T-helper 2 cell treated with Interferon-gamma antibody and Interleukin-4, amounts not matched to agents 100 ng/mL and 5 ng/mL, for 36 hours (primary cell): Measurements from ENCODE around the gene DCAF11. TPM values are rescaled to one million over a fixed set of nuclear protein-coding genes. Genes with fewer than 3 reads are reported as not detected.

Source experiments
- intact Hi-C: fragments of 100-400 bp; cut with micrococcal nuclease; formaldehyde crosslinking; loops from one replicate; pipeline ENCODE4 v1.15.1; 2023
- total RNA-seq: library from RNA; stranded (reverse); gene quantifications from 2 replicates; pipeline ENCODE4 v1.2.3, GENCODE V29; 2022

Gene DCAF11
- total RNA-seq, 1 donor from 2014 or later: 81.8 TPM

- intact Hi-C loops: no loop called here
Measured at GRCh38 chr14:24078146-24078545, 36.4 kb upstream of the DCAF11 start.

DNA sequence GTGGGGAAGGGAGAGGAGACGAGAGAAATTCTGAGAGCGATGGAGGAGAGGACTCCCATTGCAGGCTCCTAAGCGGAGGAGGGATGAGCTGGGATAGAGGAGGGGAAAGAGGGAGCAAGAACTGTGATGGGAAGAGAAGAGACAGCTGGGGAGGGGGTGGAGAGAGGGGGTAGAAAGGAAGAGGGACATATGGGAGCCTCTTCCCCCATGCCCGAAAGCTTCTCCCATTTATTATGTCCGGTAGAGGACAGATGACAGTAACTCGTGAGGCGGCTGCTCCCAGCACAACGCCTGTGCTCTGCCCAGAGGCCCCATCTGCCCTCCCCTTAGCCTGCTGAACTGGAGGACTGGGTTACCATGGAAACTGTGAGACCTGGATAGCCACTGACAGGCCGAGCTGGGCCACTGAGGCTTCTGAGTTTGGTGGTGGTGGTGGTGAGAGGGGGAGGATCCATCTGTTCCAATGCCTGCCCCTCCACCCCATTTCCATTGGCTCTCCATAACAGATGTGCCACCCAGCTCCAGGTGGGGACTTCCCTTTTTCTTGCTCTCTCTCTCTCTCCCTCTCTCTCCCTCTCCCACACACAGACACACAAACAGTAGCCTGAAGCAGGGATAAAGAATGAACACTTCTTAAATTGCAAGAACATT, 35.0 kb upstream of the DCAF11 start:
- intact Hi-C loops: loop anchor here (2.0 kb wide), 1 partner anchor 35 kb away; the partner anchor contains the start of genes DCAF11 and NRL

DNA sequence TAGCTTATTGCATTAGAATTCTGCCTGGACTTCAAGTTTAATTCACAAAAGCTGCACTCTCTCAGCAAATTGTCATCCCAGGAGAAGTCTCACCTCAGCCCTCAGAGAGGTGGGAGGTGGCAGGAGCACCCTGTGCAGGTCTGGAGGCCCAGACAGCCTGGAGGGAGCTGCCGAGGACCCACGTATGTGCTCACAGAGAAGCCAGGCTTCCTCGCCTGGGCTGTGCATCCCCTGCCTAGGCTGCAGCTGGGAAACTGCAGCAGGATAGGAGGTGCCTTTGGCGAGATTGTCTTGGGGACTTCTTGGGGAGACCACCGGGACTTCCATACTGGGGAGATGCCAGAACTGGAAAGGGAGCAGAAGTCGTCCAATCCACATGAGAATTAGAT, 34.4 kb upstream of the DCAF11 start:
- intact Hi-C loops: loop anchor here (2.0 kb wide), 1 partner anchor 35 kb away; the partner anchor contains the start of genes DCAF11 and NRL

DNA sequence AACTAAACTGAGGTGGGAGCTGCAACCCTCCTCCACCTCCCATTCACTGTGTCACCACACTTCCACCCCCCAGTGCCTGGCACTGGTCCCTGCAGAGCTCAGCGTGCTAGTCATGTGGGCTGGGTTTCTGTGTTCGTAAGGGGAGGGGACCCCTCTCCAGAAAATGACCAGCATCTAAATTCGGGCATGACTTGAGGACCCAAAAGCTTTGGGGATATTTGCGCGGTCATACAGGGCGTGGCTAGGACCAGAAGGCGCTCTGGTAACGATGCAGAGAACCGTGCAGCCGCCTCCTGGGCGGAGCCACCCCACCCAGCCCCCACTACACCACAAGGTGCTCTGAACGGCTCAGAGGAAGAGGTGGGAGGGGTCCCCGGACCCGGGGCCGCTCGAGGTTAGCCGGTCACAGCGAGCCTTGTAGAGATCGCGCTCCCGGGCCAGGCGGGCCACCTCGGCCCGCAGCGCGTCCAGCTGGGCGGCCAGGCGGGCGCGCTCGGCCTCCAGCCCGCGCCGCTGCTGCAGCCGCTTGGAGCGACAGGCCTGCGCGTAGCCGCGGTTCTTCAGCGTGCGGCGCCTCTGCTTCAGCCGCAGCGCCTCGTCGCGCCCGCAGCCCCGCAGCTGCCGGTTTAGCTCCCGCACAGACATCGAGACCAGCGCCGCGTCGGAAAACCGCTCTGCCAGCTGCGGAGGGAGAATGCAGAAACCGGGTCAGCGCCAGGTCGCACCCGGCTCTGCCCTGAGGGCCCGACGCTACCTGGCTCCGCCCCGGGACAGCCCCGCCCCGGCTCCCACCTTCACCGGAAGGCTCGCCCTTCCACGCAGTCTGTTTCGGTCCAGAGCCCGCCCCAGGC, 33.5 kb upstream of the DCAF11 start:
- intact Hi-C loops: loop anchor here (1.0 to 2.0 kb wide), 4 partner anchors 9 to 65 kb away; partner anchors contain the start of genes DCAF11, NRL, PCK2 and PSME2

DNA sequence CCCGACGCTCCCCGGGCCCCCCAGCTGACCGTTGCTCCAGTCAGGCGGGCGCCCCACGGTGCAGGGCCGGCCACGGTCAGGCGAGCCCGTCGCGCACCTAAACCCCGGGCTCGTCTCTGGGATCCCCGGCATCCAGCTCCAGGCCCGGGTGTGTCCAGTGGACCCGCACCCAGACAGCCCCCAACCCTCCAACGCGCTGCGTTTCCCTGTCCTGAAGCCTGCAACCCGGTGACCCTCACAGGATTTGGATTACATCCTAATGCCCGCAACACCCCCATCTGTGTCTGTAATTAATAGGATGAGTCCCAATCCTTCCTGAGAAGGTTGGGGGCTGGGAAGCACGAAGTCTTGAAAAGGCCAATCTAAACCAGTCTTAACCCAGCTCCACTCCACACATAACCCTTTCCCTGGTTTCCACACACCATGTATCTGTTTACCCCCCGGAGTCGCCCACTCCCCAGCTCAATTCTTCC, 32.8 kb upstream of the DCAF11 start:
- intact Hi-C loops: loop anchor here (1.0 to 2.0 kb wide), 4 partner anchors 9 to 65 kb away; partner anchors contain the start of genes DCAF11, NRL, PCK2 and PSME2

DNA sequence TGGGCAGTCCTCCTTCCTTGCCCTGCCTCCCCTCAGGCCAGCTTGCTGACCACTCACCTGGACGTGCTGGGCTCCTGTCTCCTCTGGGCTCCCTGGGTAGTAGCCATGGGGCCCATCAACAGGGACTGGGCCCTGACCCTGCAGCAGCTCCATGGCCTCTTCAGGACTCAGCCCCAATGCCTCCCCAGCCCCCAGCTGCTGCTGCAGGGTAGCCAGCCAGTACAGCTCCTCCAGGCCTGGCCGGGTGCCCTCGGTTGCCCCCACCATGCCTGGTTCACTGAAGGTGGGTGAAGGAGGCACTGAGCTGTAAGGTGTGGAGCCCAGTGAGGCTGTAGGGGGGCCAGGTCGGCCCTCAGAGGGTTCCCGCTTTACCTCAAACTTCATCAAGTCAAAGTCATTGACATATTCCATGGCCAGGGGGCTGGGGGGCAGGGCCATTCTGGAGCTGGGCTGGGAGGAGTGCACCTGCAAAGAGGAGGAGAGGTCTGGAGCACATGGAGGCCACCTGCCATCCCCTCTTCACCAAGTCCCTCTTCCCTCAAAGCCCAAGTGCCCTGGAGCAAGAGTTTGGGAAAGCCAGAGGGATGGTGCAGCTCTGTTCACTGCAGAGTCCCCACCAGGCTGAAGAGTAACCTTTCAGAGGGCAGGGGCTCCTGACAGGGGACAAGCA, 32.0 kb upstream of the DCAF11 start:
- intact Hi-C loops: no loop called here

GRCh38 chr14:24083462-24083861, 31.1 kb upstream of the DCAF11 start:
- intact Hi-C loops: no loop called here

GRCh38 chr14:24084440-24084839, 30.1 kb upstream of the DCAF11 start:
- intact Hi-C loops: no loop called here

GRCh38 chr14:24085215-24085614, 29.4 kb upstream of the DCAF11 start:
- intact Hi-C loops: no loop called here

GRCh38 chr14:24086193-24086955, 28.2 kb upstream of the DCAF11 start:
- intact Hi-C loops: no loop called here

- intact Hi-C loops: no loop called here
Measured at GRCh38 chr14:24087004-24087403, 27.6 kb upstream of the DCAF11 start.

- intact Hi-C loops: no loop called here
Measured at GRCh38 chr14:24088095-24088494, 26.5 kb upstream of the DCAF11 start.

DNA sequence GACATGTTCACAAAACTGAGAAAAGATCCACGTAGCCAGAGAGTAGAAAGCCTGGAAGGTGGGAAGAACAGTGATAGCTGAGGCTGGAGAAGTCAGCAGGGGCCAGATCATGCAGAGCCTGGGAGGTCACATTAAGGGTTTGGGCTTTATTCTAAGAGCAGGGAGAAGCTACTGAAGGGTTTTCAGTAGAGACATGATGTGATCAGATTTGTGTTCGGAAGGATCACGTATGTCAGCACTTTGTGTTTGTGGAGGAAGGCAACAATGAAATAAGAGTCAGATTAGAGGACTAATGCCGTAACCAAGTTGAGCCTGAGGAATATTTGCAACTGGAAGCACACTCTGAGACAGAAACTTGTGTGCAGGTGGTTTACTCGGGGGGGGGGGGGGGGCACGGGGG, 24.7 kb upstream of the DCAF11 start:
- intact Hi-C loops: loop anchor here (1.0 to 10.0 kb wide), 5 partner anchors 9 to 535 kb away; partner anchors contain the start of genes DHRS4L2, THTPA and ZFHX2

GRCh38 chr14:24092110-24092504, 22.5 kb upstream of the DCAF11 start:
- intact Hi-C loops: loop anchor here (5.0 to 10.0 kb wide), 2 partner anchors 105 to 537 kb away; partner anchors contain the start of genes DHRS4L2, THTPA and ZFHX2

DNA sequence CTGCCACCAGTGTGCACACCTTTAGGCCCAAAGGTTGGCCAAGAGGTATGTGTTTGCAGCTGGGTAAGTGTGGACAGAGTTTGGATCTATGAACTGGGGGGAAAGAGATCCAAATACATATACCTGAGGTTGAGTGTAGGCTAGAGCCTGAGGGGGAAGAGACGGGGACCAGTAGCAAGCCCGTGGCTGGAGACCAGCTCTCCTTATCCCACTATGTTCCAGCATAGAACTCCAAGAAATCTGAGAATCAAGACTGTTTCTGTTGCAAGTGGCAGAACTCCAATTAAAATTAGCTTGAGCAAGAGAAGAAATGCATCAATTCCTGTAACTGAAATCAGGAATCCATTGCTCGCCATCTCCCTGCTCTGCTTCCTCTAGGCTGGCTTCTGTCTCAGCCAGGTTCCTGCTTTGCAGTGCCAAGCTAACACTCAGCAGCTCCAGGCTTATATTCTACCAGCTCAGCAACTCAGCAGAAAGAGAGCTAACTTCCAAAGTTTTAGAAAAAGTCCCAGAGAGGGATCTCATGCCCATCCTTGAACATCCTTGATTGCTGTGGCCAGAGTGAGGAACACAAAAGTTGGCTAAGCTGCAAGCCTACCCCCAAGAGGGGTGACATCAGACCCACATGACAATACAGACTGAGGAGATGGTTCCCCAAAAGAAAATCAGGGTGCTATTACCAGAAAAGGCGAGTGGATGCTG, 21.9 kb upstream of the DCAF11 start:
- intact Hi-C loops: loop anchor here (5.0 to 10.0 kb wide), 2 partner anchors 105 to 538 kb away; partner anchors contain the start of genes DHRS4L2, THTPA and ZFHX2

DNA sequence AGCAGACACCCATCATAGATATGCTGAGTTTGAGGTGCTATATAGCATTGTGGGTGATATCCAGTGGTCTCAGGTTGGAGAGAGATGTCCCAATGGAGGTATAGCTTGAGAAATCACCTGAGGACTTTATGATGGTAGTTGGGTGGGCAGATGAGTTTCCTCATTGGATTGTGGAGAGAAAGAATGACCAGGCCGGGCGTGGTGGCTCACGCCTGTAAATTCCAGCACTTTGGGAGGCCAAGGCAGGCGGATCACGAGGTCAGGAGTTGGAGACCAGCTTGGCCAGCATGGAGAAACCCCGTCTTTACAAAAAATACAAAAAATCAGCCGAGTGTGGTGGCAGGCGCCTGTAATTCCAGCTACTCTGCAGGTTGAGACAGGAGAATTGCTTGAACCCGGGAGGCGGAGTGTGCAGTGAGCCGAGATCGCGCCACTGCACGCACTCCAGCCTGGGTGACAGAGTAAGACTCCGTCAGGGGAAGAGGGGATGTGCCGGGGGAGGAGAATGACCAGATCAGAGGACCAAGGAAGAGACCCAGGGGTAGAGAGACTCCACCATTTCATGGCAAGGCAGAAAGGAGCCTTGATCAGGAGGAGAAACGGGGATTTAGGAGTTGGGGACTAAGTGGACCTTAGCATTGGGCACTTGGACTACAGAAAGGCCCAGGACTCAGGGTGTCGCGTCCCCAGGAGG, 21.2 kb upstream of the DCAF11 start:
- intact Hi-C loops: loop anchor here (5.0 to 10.0 kb wide), 2 partner anchors 106 to 539 kb away; partner anchors contain the start of genes DHRS4L2, THTPA and ZFHX2

GRCh38 chr14:24093901-24094840, 20.4 kb upstream of the DCAF11 start, which contains the start of gene PCK2:
Gene PCK2 (plus strand): TSS chr14:24094311. CDS start chr14:24094406, 95 bp downstream.
- intact Hi-C loops: loop anchor here (1.0 to 10.0 kb wide), 7 partner anchors 13 to 539 kb away; partner anchors contain the start of genes CARMIL3, DCAF11, DHRS4L2 and IRF9

DNA sequence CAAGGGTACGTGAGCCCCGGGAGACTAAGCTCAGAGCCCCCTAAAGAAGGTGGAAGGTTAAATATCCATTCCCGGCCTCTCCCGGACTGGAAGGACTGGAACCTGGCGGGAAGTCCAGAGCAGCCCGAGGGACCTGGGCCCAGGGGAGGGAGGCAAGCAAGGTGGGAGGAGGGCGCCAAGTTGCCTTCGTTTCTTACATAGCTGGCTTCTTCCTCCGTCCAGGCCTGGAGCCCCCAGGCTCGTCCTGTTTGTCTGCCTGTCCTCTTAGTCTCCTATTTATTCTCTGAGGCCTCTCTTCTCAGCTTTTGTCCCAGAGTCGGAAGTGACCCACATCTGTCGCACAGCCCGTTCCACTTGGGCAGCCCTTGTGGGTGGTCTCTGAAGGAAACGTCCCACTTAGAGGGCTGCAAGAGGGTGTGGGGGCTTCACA, 19.7 kb upstream of the DCAF11 start:
- intact Hi-C loops: loop anchor here (1.0 to 10.0 kb wide), 7 partner anchors 13 to 540 kb away; partner anchors contain the start of genes CARMIL3, DCAF11, DHRS4L2 and IRF9
